Naive thymus-derived CD4-positive, alpha-beta T cell (primary cell): Measurements from ENCODE around the gene CATSPER3. TPM values are rescaled to one million over a fixed set of nuclear protein-coding genes. Genes with fewer than 3 reads are reported as not detected.
A peak's percentile ranks its signal among the peaks of the same experiment; 100 is the strongest.

Experiments used
- ATAC-seq: fragments of 150-1000 bp; cut with Tn5 transposase; 2 replicates; pipeline ENCODE4 v1.10.0; 2021; ENCODE audit warnings: mild to moderate bottlenecking, moderate library complexity
- CTCF ChIA-PET: fragments of 350-600 bp; sonication (Branson Sonifier 250); formaldehyde crosslinking; loops from one replicate; lab custom pipeline; 2021; ENCODE audit warnings: antibody characterized with exemption; lab: Charles Lee
- POLR2A ChIA-PET: fragments of 350-600 bp; sonication (Branson Sonifier 250); formaldehyde crosslinking; loops from one replicate; lab custom pipeline; 2021; ENCODE audit warnings: antibody characterized with exemption, inconsistent platforms; lab: Charles Lee
- DNase-seq, 9 donors: peaks; one replicate each; pipeline versions ENCODE4 v3.0.0 to v3.0.0-alpha.2; 2020 to 2022; ENCODE audit warnings: mixed read lengths in 1 of 9
- H3K27ac ChIP-seq: one replicate; pipeline ENCODE4 v1.7.0; 2013; ENCODE audit warnings: mild to moderate bottlenecking, low read depth, low read length, moderate library complexity
- H3K27me3 ChIP-seq, 2 donors: one replicate each; pipeline ENCODE4 v1.7.0; 2013; ENCODE audit warnings: low read length in 2 of 2, mild to moderate bottlenecking in 2 of 2, moderate library complexity in 2 of 2; ENCODE audit not compliant: control insufficient read depth in 2 of 2, insufficient read depth in 2 of 2
- H3K36me3 ChIP-seq, 3 experiments: 1 replicate in 2 of 3; 2 replicates in 1 of 3; pipeline ENCODE4 v1.7.0; 2013; ENCODE audit warnings: low read length in 3 of 3, mild to moderate bottlenecking in 3 of 3, moderate library complexity in 1 of 3; ENCODE audit not compliant: insufficient read depth in 3 of 3, control insufficient read depth in 2 of 3
- H3K4me1 ChIP-seq, 2 donors: one replicate each; pipeline ENCODE4 v1.7.0; 2013; ENCODE audit warnings: low read length in 2 of 2, mild to moderate bottlenecking in 2 of 2, moderate library complexity in 1 of 2; ENCODE audit not compliant: control insufficient read depth in 2 of 2, insufficient read depth in 2 of 2
- H3K4me3 ChIP-seq: 2 replicates; pipeline ENCODE4 v1.7.0; 2013; ENCODE audit warnings: mild to moderate bottlenecking, low read length
- H3K9me3 ChIP-seq, 3 experiments: 1 replicate in 2 of 3; 2 replicates in 1 of 3; pipeline ENCODE4 v1.7.0; 2013; ENCODE audit warnings: low read length in 3 of 3; ENCODE audit not compliant: control insufficient read depth in 2 of 3
- H3K27ac Mint-ChIP-seq, 9 donors: one replicate each; pipeline ENCODE4 v1.8.0; 2020 to 2022; ENCODE audit warnings: mixed read lengths in 9 of 9, mild to moderate bottlenecking in 8 of 9, moderate library complexity in 5 of 9, inconsistent platforms in 2 of 9
- H3K27me3 Mint-ChIP-seq, 5 donors: one replicate each; pipeline ENCODE4 v1.8.0; 2021 to 2022; ENCODE audit warnings: mixed read lengths in 5 of 5, mild to moderate bottlenecking in 1 of 5
- H3K36me3 Mint-ChIP-seq, 5 donors: one replicate each; pipeline ENCODE4 v1.8.0; 2020 to 2022; ENCODE audit warnings: mixed read lengths in 5 of 5, mild to moderate bottlenecking in 3 of 5, inconsistent platforms in 1 of 5
- H3K4me1 Mint-ChIP-seq, 7 donors: one replicate each; pipeline ENCODE4 v1.8.0; 2020 to 2022; ENCODE audit warnings: mixed read lengths in 7 of 7, mild to moderate bottlenecking in 3 of 7, inconsistent platforms in 1 of 7
- H3K4me3 Mint-ChIP-seq, 10 donors: one replicate each; pipeline ENCODE4 v1.8.0; 2020 to 2022; ENCODE audit warnings: mild to moderate bottlenecking in 10 of 10, mixed read lengths in 10 of 10, moderate library complexity in 6 of 10, inconsistent platforms in 2 of 10
- H3K9me3 Mint-ChIP-seq, 11 donors: one replicate each; pipeline ENCODE4 v1.8.0; 2020 to 2022; ENCODE audit warnings: mixed read lengths in 11 of 11, mild to moderate bottlenecking in 4 of 11, inconsistent platforms in 1 of 11, moderate library complexity in 1 of 11
- intact Hi-C, 2 donors: fragments of 100-400 bp; cut with micrococcal nuclease; formaldehyde crosslinking; loops; one replicate each; pipeline ENCODE4 v1.15.1; 2023
- polyA plus RNA-seq, 2 donors: library from polyadenylated mRNA; unstranded; fragments of 300-500 nt; fragmentation: Illumina TruSeq; gene quantifications; one replicate each; pipeline ENCODE4 v1.2.3, GENCODE V29; 2021
- total RNA-seq, 6 experiments: library from RNA in 5 of 6; stranded (reverse) in 5 of 6; gene quantifications; 1 replicate in 5 of 6; 2 replicates in 1 of 6; pipeline ENCODE4 v1.2.3 and lab custom pipeline; 2021 to 2026

CATSPER3 gene
- total and polyA plus RNA-seq, 7 experiments from 2014 or later: 0.45 to 1.5 (median 0.81) TPM

- peaks cover 32 to 60% (median 45%) of the 10 kb centered on the region in 7 donors for H3K4me1 Mint-ChIP-seq
- H3K27ac Mint-ChIP-seq: peak overlapping the region in 1 of 9 donors; percentile 42
- peak in 1 of 9 donors; percentile 8 for DNase-seq
- peaks cover 0 to 14% of the 10 kb centered on the region in 2 donors for H3K4me1 ChIP-seq
- peaks cover 0 to 37% of the 10 kb centered on the region in 2 donors for H3K27me3 ChIP-seq
- intact Hi-C loops: loop anchor here (10.0 kb wide), 2 partner anchors 66 to 294 kb away; partner anchors contain the start of gene CATSPER3 (in 1 of the 2)
- peaks cover 0 to 12% (median 4%) of the 10 kb centered on the region in 11 donors for H3K9me3 Mint-ChIP-seq
- ChIA-PET CTCF (no interaction called here), POLR2A (no interaction called here)
- no peak overlapping the region for H3K27ac ChIP-seq
- H3K4me3 ChIP-seq: no peak overlapping the region
- H3K36me3 Mint-ChIP-seq: peaks cover 0 to 5% (median 3%) of the 10 kb centered on the region in 5 donors
- H3K9me3 ChIP-seq: no peaks in the 10 kb centered on the region
- peak overlapping the region; percentile 15 to 86 (median 60) for H3K4me3 Mint-ChIP-seq
- H3K36me3 ChIP-seq: no peaks in the 10 kb centered on the region
- H3K27me3 Mint-ChIP-seq: peaks cover 69 to 79% (median 73%) of the 10 kb centered on the region in 5 donors
- no peak for ATAC-seq
Measured at GRCh38 chr5:135030123-135030955, 62.6 kb downstream of the CATSPER3 start.

GRCh38 chr5:135030956-135031812 is 63.5 kb downstream of the CATSPER3 start:
- Histone ChIP-seq H3K4me1 (peaks cover 0 to 14% of the 10 kb centered on the region in 2 donors), H3K27ac (no peak overlapping the region), H3K27me3 (peaks cover 0 to 37% of the 10 kb centered on the region in 2 donors), H3K9me3 (no peaks in the 10 kb centered on the region), H3K4me3 (no peak overlapping the region), H3K36me3 (no peaks in the 10 kb centered on the region)
- intact Hi-C loops: loop anchor here (10.0 kb wide), 2 partner anchors 66 to 294 kb away; partner anchors contain the start of gene CATSPER3 (in 1 of the 2)
- CTCF ChIA-PET: no interaction called here
- ATAC-seq: peak; percentile 25
- no peak overlapping the region for H3K27ac Mint-ChIP-seq
- H3K4me3 Mint-ChIP-seq: peak overlapping the region; percentile 6 to 87 (median 80)
- peaks cover 0 to 12% (median 4%) of the 10 kb centered on the region in 11 donors for H3K9me3 Mint-ChIP-seq
- peak in 2 of 9 donors; percentile 4 to 12 for DNase-seq
- H3K4me1 Mint-ChIP-seq: peaks cover 32 to 60% (median 45%) of the 10 kb centered on the region in 7 donors
- peaks cover 0 to 5% (median 3%) of the 10 kb centered on the region in 5 donors for H3K36me3 Mint-ChIP-seq
- POLR2A ChIA-PET: no interaction called here
- peaks cover 71 to 79% (median 76%) of the 10 kb centered on the region in 5 donors for H3K27me3 Mint-ChIP-seq

- DNase-seq: no peak
- Mint-ChIP-seq H3K27me3 (peaks cover 75 to 79% (median 76%) of the 10 kb centered on the region in 5 donors), H3K4me3 (peak overlapping the region; percentile 49 to 87 (median 82)), H3K27ac (peak overlapping the region in 2 of 9 donors; percentile 27 to 42), H3K36me3 (peaks cover 0 to 5% (median 3%) of the 10 kb centered on the region in 5 donors), H3K9me3 (peaks cover 0 to 12% (median 4%) of the 10 kb centered on the region in 11 donors), H3K4me1 (peaks cover 32 to 60% (median 45%) of the 10 kb centered on the region in 7 donors)
- no peak for ATAC-seq
- Histone ChIP-seq H3K9me3 (no peaks in the 10 kb centered on the region), H3K4me1 (peaks cover 0 to 14% of the 10 kb centered on the region in 2 donors), H3K36me3 (no peaks in the 10 kb centered on the region), H3K27me3 (peaks cover 0 to 37% of the 10 kb centered on the region in 2 donors), H3K4me3 (no peak overlapping the region), H3K27ac (no peak overlapping the region)
- ChIA-PET CTCF (no interaction called here), POLR2A (no interaction called here)
- intact Hi-C loops: loop anchor here (10.0 kb wide), 2 partner anchors 67 to 293 kb away; partner anchors contain the start of gene CATSPER3 (in 1 of the 2)
Measured at GRCh38 chr5:135031813-135032694, 64.3 kb downstream of the CATSPER3 start.

- POLR2A ChIA-PET: interaction anchor here (0.6 kb wide), 1 partner anchor 110 kb away, joined by 5 read pairs; no protein-coding TSS in a partner anchor
- Mint-ChIP-seq H3K4me3 (peak overlapping the region in 9 of 10 donors; percentile 51 to 87 (median 83)), H3K4me1 (peaks cover 32 to 58% (median 45%) of the 10 kb centered on the region in 7 donors), H3K9me3 (peaks cover 0 to 12% (median 4%) of the 10 kb centered on the region in 11 donors), H3K27me3 (peaks cover 74 to 79% (median 77%) of the 10 kb centered on the region in 5 donors), H3K27ac (peak overlapping the region in 1 of 9 donors; percentile 42), H3K36me3 (peaks cover 0 to 5% (median 3%) of the 10 kb centered on the region in 5 donors)
- Histone ChIP-seq H3K36me3 (no peaks in the 10 kb centered on the region), H3K27me3 (peaks cover 0 to 41% of the 10 kb centered on the region in 2 donors), H3K4me3 (no peak overlapping the region), H3K27ac (no peak overlapping the region), H3K4me1 (peaks cover 0 to 14% of the 10 kb centered on the region in 2 donors), H3K9me3 (no peaks in the 10 kb centered on the region)
- CTCF ChIA-PET: no interaction called here
- intact Hi-C loops: loop anchor here (10.0 kb wide), 2 partner anchors 68 to 292 kb away; partner anchors contain the start of gene CATSPER3 (in 1 of the 2)
- DNase-seq (no peak), ATAC-seq (no peak)
Measured at GRCh38 chr5:135032695-135032998, 64.9 kb downstream of the CATSPER3 start.

- Mint-ChIP-seq H3K36me3 (peaks cover 0 to 5% (median 3%) of the 10 kb centered on the region in 5 donors), H3K27ac (peak overlapping the region in 2 of 9 donors; percentile 42 to 81), H3K4me3 (peak overlapping the region; percentile 80 to 93 (median 84)), H3K9me3 (peaks cover 0 to 12% (median 4%) of the 10 kb centered on the region in 11 donors), H3K4me1 (peaks cover 32 to 57% (median 45%) of the 10 kb centered on the region in 7 donors), H3K27me3 (peaks cover 77 to 83% (median 82%) of the 10 kb centered on the region in 5 donors)
- H3K27ac ChIP-seq: no peak overlapping the region
- DNase-seq (peak in 3 of 9 donors; percentile 15 to 45 (median 21)), ATAC-seq (no peak)
- H3K4me1 ChIP-seq: peaks cover 0 to 14% of the 10 kb centered on the region in 2 donors
- POLR2A ChIA-PET: interaction anchor here (0.6 kb wide), 1 partner anchor 111 kb away, joined by 5 read pairs; no protein-coding TSS in a partner anchor
- CTCF ChIA-PET: no interaction called here
- peaks cover 0 to 45% of the 10 kb centered on the region in 2 donors for H3K27me3 ChIP-seq
- H3K36me3 ChIP-seq: no peaks in the 10 kb centered on the region
- no peaks in the 10 kb centered on the region for H3K9me3 ChIP-seq
- intact Hi-C loops: loop anchor here (10.0 kb wide), 2 partner anchors 68 to 292 kb away; partner anchors contain the start of gene CATSPER3 (in 1 of the 2)
- peak overlapping the region; percentile 44 for H3K4me3 ChIP-seq
Measured at GRCh38 chr5:135032999-135033861, 65.5 kb downstream of the CATSPER3 start.
